ENCODE measurements around the gene POC1A.

The POC1A gene

GRCh38 chr3:52085681-52086282 is 68.4 kb downstream of the POC1A start (continued):
- TF ChIP-seq, protein P1, sequence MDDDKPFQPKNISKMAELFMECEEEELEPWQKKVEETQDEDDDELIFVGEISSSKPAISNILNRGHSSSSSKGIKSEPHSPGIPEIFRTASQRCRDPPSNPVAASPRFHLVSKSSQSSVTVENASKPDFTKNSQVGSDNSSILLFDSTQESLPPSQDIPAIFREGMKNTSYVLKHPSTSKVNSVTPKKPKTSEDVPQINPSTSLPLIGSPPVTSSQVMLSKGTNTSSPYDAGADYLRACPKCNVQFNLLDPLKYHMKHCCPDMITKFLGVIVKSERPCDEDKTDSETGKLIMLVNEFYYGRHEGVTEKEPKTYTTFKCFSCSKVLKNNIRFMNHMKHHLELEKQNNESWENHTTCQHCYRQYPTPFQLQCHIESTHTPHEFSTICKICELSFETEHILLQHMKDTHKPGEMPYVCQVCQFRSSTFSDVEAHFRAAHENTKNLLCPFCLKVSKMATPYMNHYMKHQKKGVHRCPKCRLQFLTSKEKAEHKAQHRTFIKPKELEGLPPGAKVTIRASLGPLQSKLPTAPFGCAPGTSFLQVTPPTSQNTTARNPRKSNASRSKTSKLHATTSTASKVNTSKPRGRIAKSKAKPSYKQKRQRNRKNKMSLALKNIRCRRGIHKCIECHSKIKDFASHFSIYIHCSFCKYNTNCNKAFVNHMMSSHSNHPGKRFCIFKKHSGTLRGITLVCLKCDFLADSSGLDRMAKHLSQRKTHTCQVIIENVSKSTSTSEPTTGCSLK (tag by site-specific recombination; IDR thresholded peaks at IDR 0.05) = no peak

GRCh38 chr3:52084954-52085680 is 69.1 kb downstream of the POC1A start:
- POLR2A ChIA-PET = no interaction called here

GRCh38 chr3:52084216-52084945 is 69.8 kb downstream of the POC1A start:
- no peaks in the 10 kb centered on the region for H3K9me3 ChIP-seq (ENCODE audit: control insufficient read depth, insufficient read depth, low read depth, low read length)
- H3K4me3 ChIP-seq (ENCODE audit: low read depth, low read length) = no peak overlapping the region
- ChIA-PET POLR2A (no interaction called here), CTCF (interaction anchor here (0.7 to 1.2 kb wide), 2 partner anchors 17 to 60 kb away, joined by 3 to 4 read pairs; no protein-coding TSS in a partner anchor)
- no peak overlapping the region for H3K27ac ChIP-seq (ENCODE audit: extremely low read depth, low read depth, low read length)
- peaks cover 0 to 9% of the 10 kb centered on the region in 2 experiments; a peak in 1 of 3 replicates for H3K36me3 ChIP-seq (ENCODE audit: control insufficient read depth in 2 of 2, insufficient read depth in 1 of 2, low read length in 2 of 2)
- no peaks in the 10 kb centered on the region for H3K4me1 ChIP-seq (ENCODE audit: control insufficient read depth, insufficient read depth, low read length)
- TF ChIP-seq GLIS2 (tag by site-specific recombination; IDR thresholded peaks at IDR 0.05) = no peak
- TF ChIP-seq PRDM2 (tag by site-specific recombination; IDR thresholded peaks at IDR 0.05; ENCODE audit: borderline replicate concordance) = no peak
- no peak for TF ChIP-seq YY1 (tag by site-specific recombination; IDR thresholded peaks at IDR 0.05)
- TF ChIP-seq ZNF341 (tag by site-specific recombination; IDR thresholded peaks at IDR 0.05; ENCODE audit: low read depth) = no peak
- TF ChIP-seq ZNF423 (tag by site-specific recombination; IDR thresholded peaks at IDR 0.05) = no peak
- TF ChIP-seq, protein P2, sequence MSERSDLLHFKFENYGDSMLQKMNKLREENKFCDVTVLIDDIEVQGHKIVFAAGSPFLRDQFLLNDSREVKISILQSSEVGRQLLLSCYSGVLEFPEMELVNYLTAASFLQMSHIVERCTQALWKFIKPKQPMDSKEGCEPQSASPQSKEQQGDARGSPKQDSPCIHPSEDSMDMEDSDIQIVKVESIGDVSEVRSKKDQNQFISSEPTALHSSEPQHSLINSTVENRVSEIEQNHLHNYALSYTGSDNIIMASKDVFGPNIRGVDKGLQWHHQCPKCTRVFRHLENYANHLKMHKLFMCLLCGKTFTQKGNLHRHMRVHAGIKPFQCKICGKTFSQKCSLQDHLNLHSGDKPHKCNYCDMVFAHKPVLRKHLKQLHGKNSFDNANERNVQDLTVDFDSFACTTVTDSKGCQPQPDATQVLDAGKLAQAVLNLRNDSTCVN (tag by site-specific recombination; optimal IDR thresholded peaks at IDR 0.05) = no peak
- TF ChIP-seq ZNF148 (tag by site-specific recombination; IDR thresholded peaks at IDR 0.05; ENCODE audit: borderline replicate concordance) = no peak
- no peak for TF ChIP-seq TCF7L2 (IDR thresholded peaks at IDR 0.05; ENCODE audit: borderline replicate concordance, low read depth, low read length)
- TF ChIP-seq ZNF280D (tag by site-specific recombination; IDR thresholded peaks at IDR 0.05) = no peak
- no peak for TF ChIP-seq ZNF843 (tag by site-specific recombination; IDR thresholded peaks at IDR 0.05)
- no peak for TF ChIP-seq ZNF394 (tag by site-specific recombination; IDR thresholded peaks at IDR 0.05; ENCODE audit: borderline replicate concordance)

More at GRCh38 chr3:52084954-52085680, 69.1 kb downstream of the POC1A start:
- CTCF ChIA-PET = interaction anchor here (0.6 to 1.2 kb wide), 2 partner anchors 8 to 16 kb away, joined by 3 read pairs; no protein-coding TSS in a partner anchor
- Histone ChIP-seq H3K4me1 (ENCODE audit: control insufficient read depth, insufficient read depth, low read length) (no peaks in the 10 kb centered on the region), H3K9me3 (ENCODE audit: control insufficient read depth, insufficient read depth, low read depth, low read length) (no peaks in the 10 kb centered on the region), H3K4me3 (ENCODE audit: low read depth, low read length) (no peak overlapping the region), H3K36me3 (ENCODE audit: control insufficient read depth in 2 of 2, insufficient read depth in 1 of 2, low read length in 2 of 2) (peaks cover 0 to 8% of the 10 kb centered on the region in 2 experiments; a peak in 1 of 3 replicates), H3K27ac (ENCODE audit: extremely low read depth, low read depth, low read length) (no peak overlapping the region)
- TF ChIP-seq EGR2 (tag by site-specific recombination; IDR thresholded peaks at IDR 0.05; ENCODE audit: low read depth) (0 out of 2 replicates have a peak, but pooled peaks have one; percentile 11), ZNF677 (tag by site-specific recombination; IDR thresholded peaks at IDR 0.05) (no peak), ZNF211 (tag by site-specific recombination; IDR thresholded peaks at IDR 0.05; ENCODE audit: low read depth) (no peak)

Data from HEK293 (cell line).